OCI-LY7 (cell line): Measurements from ENCODE around the gene TJP3. TPM values are rescaled to one million over a fixed set of nuclear protein-coding genes. Genes with fewer than 3 reads are reported as not detected.

Experiments used
- BruUV-seq: library from RNA; stranded (reverse); fragments of 400-500 nt; replicated peaks from 2 replicates; lab custom pipeline; 2021; lab: Mats Ljungman, UMichigan
- CTCF ChIA-PET: fragments of 300-600 bp; sonication (Branson Sonifier 250); formaldehyde crosslinking; loops from one replicate; lab custom pipeline; 2022; ENCODE audit warnings: antibody characterized with exemption; ENCODE audit not compliant: unreplicated experiment; lab: Charles Lee
- POLR2A ChIA-PET: fragments of 300-600 bp; sonication (Branson Sonifier 250); formaldehyde crosslinking; loops from one replicate; lab custom pipeline; 2022; ENCODE audit warnings: antibody characterized with exemption; lab: Charles Lee
- DNase-seq: peaks from one replicate; pipeline ENCODE4 v3.0.0-alpha.2; 2015; ENCODE audit warnings: low spot score
- H2AFZ ChIP-seq: fragments of 200-600 bp; sonication (generic), shearing (Covaris generic); 2 replicates; pipeline ENCODE4 v1.6.1; 2014; ENCODE audit warnings: mild to moderate bottlenecking, antibody characterized with exemption, low read length, moderate library complexity
- H3K27ac ChIP-seq: fragments of 200-600 bp; sonication (generic); 2 replicates; pipeline ENCODE4 v1.5.1; 2014; ENCODE audit warnings: mixed run types, low read depth, mild to moderate bottlenecking, moderate library complexity, low read length, inconsistent platforms; ENCODE audit not compliant: poor library complexity, severe bottlenecking
- H3K36me3 ChIP-seq: fragments of 200-600 bp; sonication (generic); 2 replicates; pipeline ENCODE4 v1.6.1; 2014; ENCODE audit warnings: mild to moderate bottlenecking, antibody characterized with exemption, low read length, moderate library complexity, mixed read lengths; ENCODE audit not compliant: insufficient read depth
- H3K4me1 ChIP-seq: fragments of 200-600 bp; sonication (generic); 2 replicates; pipeline ENCODE4 v1.5.1; 2014; ENCODE audit warnings: mild to moderate bottlenecking, low read length; ENCODE audit not compliant: insufficient read depth, poor library complexity, severe bottlenecking
- H3K4me2 ChIP-seq: fragments of 200-600 bp; sonication (generic); 2 replicates; pipeline ENCODE4 v1.6.1; 2014; ENCODE audit warnings: mild to moderate bottlenecking, low read length
- H3K4me3 ChIP-seq: fragments of 200-600 bp; sonication (generic); 2 replicates; pipeline ENCODE4 v1.5.1; 2014; ENCODE audit warnings: mild to moderate bottlenecking, low read depth, low read length; ENCODE audit not compliant: poor library complexity, severe bottlenecking
- H3K79me2 ChIP-seq: fragments of 200-600 bp; sonication (generic); 2 replicates; pipeline ENCODE4 v1.6.1; 2016; ENCODE audit warnings: low read depth, mild to moderate bottlenecking, low read length, moderate library complexity, mixed read lengths; ENCODE audit not compliant: insufficient read depth
- H3K9me2 ChIP-seq: fragments of 200-600 bp; sonication (generic); 2 replicates; pipeline ENCODE4 v1.6.1; 2016; ENCODE audit warnings: mild to moderate bottlenecking, low read length, mixed read lengths; ENCODE audit not compliant: insufficient read depth
- H3K9me3 ChIP-seq: fragments of 200-600 bp; sonication (generic); 2 replicates; pipeline ENCODE4 v1.6.1; 2014; ENCODE audit warnings: mild to moderate bottlenecking, mixed run types, low read length, mixed read lengths
- H4K20me1 ChIP-seq: fragments of 200-600 bp; sonication (generic); 2 replicates; pipeline ENCODE4 v1.6.1; 2014; ENCODE audit warnings: mild to moderate bottlenecking, antibody characterized with exemption, low read length, moderate library complexity, mixed read lengths; ENCODE audit not compliant: insufficient read depth
- EZH2phosphoT487 ChIP-seq: fragments of 200-600 bp; sonication (generic); IDR thresholded peaks from 2 replicates; pipeline ENCODE4 v1.6.1; 2018; ENCODE audit warnings: low read depth, borderline replicate concordance, mild to moderate bottlenecking, mixed run types, antibody characterized with exemption, low read length, moderate library complexity, mixed read lengths
- intact Hi-C: fragments of 100-400 bp; cut with micrococcal nuclease; formaldehyde crosslinking; loops from one replicate; pipeline ENCODE4 v1.10.0; 2022; ENCODE audit not compliant: unreplicated experiment
- total RNA-seq, 2 experiments: library from RNA; depleted of rRNA in 1 of 2; stranded (reverse); fragments of >200 nt in 1 of 2; shearing (Covaris generic) in 1 of 2; gene quantifications; 2 replicates each; pipeline ENCODE4 v1.2.3, GENCODE V29; 2014 to 2022
- TF ChIP-seq, protein P1 (sequence below): fragments of 200-600 bp; sonication (generic); conservative IDR thresholded peaks from 2 replicates; pipeline ENCODE4 v1.5.1; 2014; ENCODE audit warnings: mild to moderate bottlenecking, antibody characterized with exemption, low read length, moderate library complexity, mixed read lengths

TJP3 gene
- total RNA-seq, 2 experiments from 2014 or later, result 0.69 to 1.8 TPM

DNA sequence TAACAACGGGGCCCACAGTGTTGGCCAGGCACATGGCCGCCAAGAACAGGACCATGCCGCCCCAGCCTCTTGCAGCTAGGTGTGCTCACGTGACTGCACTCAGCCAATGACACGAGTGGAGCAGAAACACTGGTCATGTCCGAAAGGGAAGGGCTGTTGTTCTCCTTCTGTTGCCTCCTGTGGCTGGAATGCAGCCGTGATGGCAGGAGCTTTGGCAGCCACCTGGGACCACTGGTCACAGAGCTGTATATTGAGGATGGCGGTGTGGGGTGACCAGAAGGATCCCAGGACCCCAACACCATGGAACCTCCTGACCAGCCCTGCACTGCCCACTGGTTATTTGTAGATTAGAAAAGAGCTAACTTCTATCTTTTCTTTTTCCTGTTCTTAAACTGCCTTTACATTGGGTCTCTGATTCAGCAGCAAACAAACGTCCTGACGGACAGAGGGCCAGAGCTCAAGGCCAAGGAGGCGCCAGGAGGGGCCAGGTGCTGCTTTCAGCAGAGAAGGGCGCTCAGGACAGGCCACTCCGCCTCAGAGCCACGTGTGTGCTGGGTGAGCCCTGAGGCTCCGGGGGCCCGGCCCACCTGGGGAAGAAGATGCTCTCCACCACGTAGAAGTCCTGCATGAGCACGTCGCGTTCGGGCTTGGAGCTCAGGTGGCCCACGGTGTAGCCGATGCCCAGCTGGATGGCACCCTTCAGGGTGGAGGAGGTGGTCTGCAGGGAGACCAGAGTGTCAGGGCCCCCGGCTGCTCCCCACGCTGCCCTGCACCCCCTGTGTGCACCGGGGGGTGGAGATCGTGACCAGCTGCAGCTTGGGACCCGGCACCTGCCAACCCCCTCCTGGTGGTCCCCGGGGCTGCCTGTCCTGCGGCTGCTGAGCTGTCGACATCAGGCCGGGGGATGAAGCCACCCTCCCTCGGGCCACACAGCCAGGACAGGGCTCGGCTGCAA is 46.6 kb upstream of the TJP3 start:
- intact Hi-C loops, result no loop called here
- no peaks in the 10 kb centered on the region for H3K79me2 ChIP-seq
- CTCF ChIA-PET, result interaction anchor here (0.6 kb wide), 1 partner anchor 8 kb away, joined by 3 read pairs; no protein-coding TSS in a partner anchor
- peaks cover 11% of the 10 kb centered on the region for H3K36me3 ChIP-seq
- H2AFZ ChIP-seq, result no peak overlapping the region
- TF ChIP-seq, protein P1, sequence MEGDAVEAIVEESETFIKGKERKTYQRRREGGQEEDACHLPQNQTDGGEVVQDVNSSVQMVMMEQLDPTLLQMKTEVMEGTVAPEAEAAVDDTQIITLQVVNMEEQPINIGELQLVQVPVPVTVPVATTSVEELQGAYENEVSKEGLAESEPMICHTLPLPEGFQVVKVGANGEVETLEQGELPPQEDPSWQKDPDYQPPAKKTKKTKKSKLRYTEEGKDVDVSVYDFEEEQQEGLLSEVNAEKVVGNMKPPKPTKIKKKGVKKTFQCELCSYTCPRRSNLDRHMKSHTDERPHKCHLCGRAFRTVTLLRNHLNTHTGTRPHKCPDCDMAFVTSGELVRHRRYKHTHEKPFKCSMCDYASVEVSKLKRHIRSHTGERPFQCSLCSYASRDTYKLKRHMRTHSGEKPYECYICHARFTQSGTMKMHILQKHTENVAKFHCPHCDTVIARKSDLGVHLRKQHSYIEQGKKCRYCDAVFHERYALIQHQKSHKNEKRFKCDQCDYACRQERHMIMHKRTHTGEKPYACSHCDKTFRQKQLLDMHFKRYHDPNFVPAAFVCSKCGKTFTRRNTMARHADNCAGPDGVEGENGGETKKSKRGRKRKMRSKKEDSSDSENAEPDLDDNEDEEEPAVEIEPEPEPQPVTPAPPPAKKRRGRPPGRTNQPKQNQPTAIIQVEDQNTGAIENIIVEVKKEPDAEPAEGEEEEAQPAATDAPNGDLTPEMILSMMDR, result no peak
- no peak for TF ChIP-seq EZH2phosphoT487
- DNase-seq, result no peak
- no peak overlapping the region for H3K4me3 ChIP-seq
- H4K20me1 ChIP-seq, result no peaks in the 10 kb centered on the region
- no peak overlapping the region for H3K27ac ChIP-seq
- H3K4me2 ChIP-seq, result no peak overlapping the region
- BruUV-seq, result no TSS peak
- POLR2A ChIA-PET, result no interaction called here
- no peaks in the 10 kb centered on the region for H3K9me2 ChIP-seq
- H3K4me1 ChIP-seq, result peaks cover 25% of the 10 kb centered on the region
- H3K9me3 ChIP-seq, result no peaks in the 10 kb centered on the region

DNA sequence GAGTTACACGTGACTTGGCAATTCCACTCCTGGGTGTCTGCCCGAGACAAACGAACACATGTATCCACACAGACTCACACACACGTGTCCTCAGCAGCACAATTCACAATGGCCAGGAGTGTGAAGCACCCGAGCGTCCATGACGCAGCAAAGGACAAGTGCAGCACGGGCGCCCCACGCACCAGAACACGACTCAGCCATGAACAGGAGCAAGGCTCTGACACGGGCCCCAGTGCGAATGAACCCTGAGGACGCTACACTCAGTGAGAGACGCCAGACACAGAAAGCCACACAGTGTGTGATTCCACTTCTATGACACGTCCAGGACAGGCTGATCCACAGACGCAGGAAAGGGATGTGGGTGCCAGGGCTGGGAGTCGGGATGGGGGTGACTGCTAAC is 44.3 kb upstream of the TJP3 start:
- TF ChIP-seq, protein P1, result no peak
- no peak for TF ChIP-seq EZH2phosphoT487
- intact Hi-C loops, result no loop called here
- peaks cover 3% of the 10 kb centered on the region; the same call in 1 of the 2 replicates for H3K36me3 ChIP-seq
- no peaks in the 10 kb centered on the region for H3K9me3 ChIP-seq
- no peak overlapping the region for H2AFZ ChIP-seq
- no TSS peak for BruUV-seq
- no peak overlapping the region for H3K4me2 ChIP-seq
- no peaks in the 10 kb centered on the region for H4K20me1 ChIP-seq
- no peak for DNase-seq
- H3K79me2 ChIP-seq, result no peaks in the 10 kb centered on the region
- no peaks in the 10 kb centered on the region for H3K9me2 ChIP-seq
- peaks cover 25% of the 10 kb centered on the region for H3K4me1 ChIP-seq
- H3K4me3 ChIP-seq, result no peak overlapping the region
- no peak overlapping the region for H3K27ac ChIP-seq
- ChIA-PET CTCF (no interaction called here), POLR2A (no interaction called here)
